GM23338 (cell line): ENCODE data around the gene MTR. TPM values are rescaled to one million over a fixed set of nuclear protein-coding genes. Genes with fewer than 3 reads are reported as not detected.

ENCODE experiments used
- ATAC-seq: fragments of 200-7000 bp; cut with Tn5 transposase; 3 replicates; pipeline ENCODE4 v1.9.1; 2020
- DNase-seq: peaks from one replicate; pipeline ENCODE4 v3.0.0-alpha.2; 2015; ENCODE audit warnings: low spot score
- H2AFZ ChIP-seq: fragments of 200-600 bp; sonication (generic); 2 replicates; pipeline ENCODE4 v1.8.0; 2016; ENCODE audit warnings: antibody characterized with exemption, mild to moderate bottlenecking, moderate library complexity
- H3F3A ChIP-seq: fragments of 200-600 bp; sonication (generic); replicated peaks from 2 replicates; pipeline ENCODE4 v1.8.0; 2017; ENCODE audit warnings: antibody characterized with exemption, mixed run types, low read depth
- H3K27ac ChIP-seq: fragments of 200-600 bp; sonication (generic); 2 replicates; pipeline ENCODE4 v1.6.1; 2016; ENCODE audit warnings: low read depth
- H3K27me3 ChIP-seq: fragments of 200-600 bp; sonication (generic); 2 replicates; pipeline ENCODE4 v1.8.0; 2016; ENCODE audit warnings: mild to moderate bottlenecking, mixed run types, moderate library complexity; ENCODE audit not compliant: insufficient read depth
- H3K36me3 ChIP-seq: fragments of 200-600 bp; sonication (generic); 2 replicates; pipeline ENCODE4 v1.8.0; 2016; ENCODE audit warnings: mild to moderate bottlenecking; ENCODE audit not compliant: insufficient read depth
- H3K4me1 ChIP-seq: fragments of 200-600 bp; sonication (generic); 2 replicates; pipeline ENCODE4 v1.8.0; 2016; ENCODE audit warnings: mild to moderate bottlenecking, moderate library complexity; ENCODE audit not compliant: insufficient read depth
- H3K4me2 ChIP-seq: fragments of 200-600 bp; sonication (generic); 2 replicates; pipeline ENCODE4 v1.7.1; 2017; ENCODE audit warnings: mixed run types
- H3K4me3 ChIP-seq: fragments of 200-600 bp; sonication (generic); 2 replicates; pipeline ENCODE4 v1.6.1; 2016; ENCODE audit warnings: mixed run types
- H3K79me2 ChIP-seq: fragments of 200-600 bp; sonication (generic); replicated peaks from 2 replicates; pipeline ENCODE4 v1.8.0; 2017; ENCODE audit warnings: mild to moderate bottlenecking; ENCODE audit not compliant: insufficient read depth
- H3K9me2 ChIP-seq: fragments of 200-600 bp; sonication (generic); 2 replicates; pipeline ENCODE4 v1.8.0; 2017; ENCODE audit not compliant: insufficient read depth
- H4K20me1 ChIP-seq: fragments of 200-600 bp; sonication (generic); replicated peaks from 2 replicates; pipeline ENCODE4 v1.8.0; 2017; ENCODE audit warnings: mild to moderate bottlenecking; ENCODE audit not compliant: insufficient read depth
- H3K27ac Mint-ChIP-seq: 2 replicates; pipeline ENCODE4 v1.8.0; 2020; ENCODE audit warnings: inconsistent platforms, mild to moderate bottlenecking, moderate library complexity, mixed read lengths
- H3K27me3 Mint-ChIP-seq: 3 replicates; pipeline ENCODE4 v1.8.0; 2022; ENCODE audit warnings: low read depth, mild to moderate bottlenecking, moderate library complexity, mixed read lengths, inconsistent platforms; ENCODE audit not compliant: insufficient read depth, poor library complexity
- H3K36me3 Mint-ChIP-seq: 3 replicates; pipeline ENCODE4 v1.8.0; 2021; ENCODE audit warnings: low read depth, mild to moderate bottlenecking, inconsistent platforms, moderate library complexity, mixed read lengths
- H3K4me1 Mint-ChIP-seq: 3 replicates; pipeline ENCODE4 v1.8.0; 2020; ENCODE audit warnings: mild to moderate bottlenecking, inconsistent platforms, mixed read lengths
- H3K4me3 Mint-ChIP-seq: 3 replicates; pipeline ENCODE4 v1.8.0; 2021; ENCODE audit warnings: moderate library complexity, mild to moderate bottlenecking, inconsistent platforms, mixed read lengths
- H3K9me3 Mint-ChIP-seq: 3 replicates; pipeline ENCODE4 v1.8.0; 2020; ENCODE audit warnings: moderate library complexity, mild to moderate bottlenecking, inconsistent platforms, mixed read lengths
- CREB1 ChIP-seq: fragments of 250-450 bp; sonication (Bioruptor Pico); IDR thresholded peaks from 2 replicates; pipeline ENCODE4 v1.5.0; 2020; ENCODE audit warnings: low read depth, mild to moderate bottlenecking, moderate library complexity
- JUNB ChIP-seq: IDR thresholded peaks from one replicate; pipeline ENCODE4 v1.6.1; 2016; ENCODE audit warnings: antibody characterized with exemption; ENCODE audit not compliant: unreplicated experiment
- NANOG ChIP-seq: IDR thresholded peaks from 2 replicates; pipeline ENCODE4 v1.6.1; 2016; ENCODE audit warnings: antibody characterized with exemption, borderline replicate concordance
- STAT1 ChIP-seq: IDR thresholded peaks from one replicate; pipeline ENCODE4 v1.6.1; 2016; ENCODE audit warnings: antibody characterized with exemption; ENCODE audit not compliant: unreplicated experiment
- ZNF114 ChIP-seq: fragments of 250-450 bp; sonication (Bioruptor Pico); IDR thresholded peaks from 2 replicates; pipeline ENCODE4 v1.5.0; 2020; ENCODE audit warnings: mild to moderate bottlenecking, moderate library complexity
- polyA plus RNA-seq: library from polyadenylated mRNA; unstranded; fragments of >200 nt; fragmentation: Nextera tagmentation; extraction: Ambion mirVana; gene quantifications from 2 replicates; pipeline ENCODE4 v1.2.1, GENCODE V29; 2016
- total RNA-seq: library from RNA; depleted of rRNA; stranded (reverse); fragments of >200 nt; shearing (Covaris generic); gene quantifications from 2 replicates; pipeline ENCODE4 v1.2.3, GENCODE V29; 2014
- TF ChIP-seq, protein P1 (sequence below), 2 experiments: fragments of 200-600 bp in 1 of 2; sonication (generic) in 1 of 2; conservative IDR thresholded peaks; 2 replicates each; pipeline versions ENCODE4 v1.5.1 to v1.6.1; 2016 to 2017; ENCODE audit warnings: antibody characterized with exemption in 2 of 2, low read depth in 2 of 2, mild to moderate bottlenecking in 2 of 2, moderate library complexity in 1 of 2
- TF ChIP-seq, protein P2 (sequence below): IDR thresholded peaks from one replicate; pipeline ENCODE4 v1.6.1; 2018; ENCODE audit warnings: antibody characterized with exemption; ENCODE audit not compliant: unreplicated experiment

The MTR gene
- total and polyA plus RNA-seq, 2 experiments from 2014 or later: 6.4 to 20.0 TPM

- no peak for TF ChIP-seq STAT1
Observed at GRCh38 chr1:236837897-236838296, 42.8 kb downstream of the MTR start (continued).

DNA sequence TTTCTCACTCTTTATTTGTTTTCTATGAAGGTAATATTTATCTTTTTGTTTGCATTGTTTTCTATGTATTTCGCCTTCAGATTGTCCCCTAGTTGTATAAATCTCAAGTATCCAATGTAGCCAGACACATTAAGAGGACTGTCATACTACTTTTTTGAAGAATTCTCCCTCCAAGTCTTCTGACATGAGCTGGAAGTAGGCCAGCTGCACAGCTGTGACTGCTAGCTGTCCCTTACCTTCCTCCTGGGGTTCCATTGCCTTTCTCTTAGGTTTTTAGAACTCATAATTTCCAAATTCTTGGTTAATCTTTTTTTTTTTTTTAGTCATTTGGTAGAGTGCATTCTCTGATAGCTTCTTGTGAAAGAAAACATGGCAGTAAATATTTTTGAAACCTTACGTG, 46.2 kb downstream of the MTR start:
- Mint-ChIP-seq H3K4me3 (no peak overlapping the region), H3K36me3 (peaks cover 15% of the 10 kb centered on the region; the same call in 2 of the 3 replicates), H3K27ac (no peak overlapping the region), H3K9me3 (no peaks in the 10 kb centered on the region), H3K4me1 (no peaks in the 10 kb centered on the region), H3K27me3 (no peaks in the 10 kb centered on the region)
- Histone ChIP-seq H3K9me2 (no peaks in the 10 kb centered on the region), H3K4me3 (no peak overlapping the region), H3K79me2 (no peaks in the 10 kb centered on the region; the same call in 1 of the 2 replicates), H3F3A (no peaks in the 10 kb centered on the region), H3K4me2 (no peak overlapping the region), H3K27me3 (no peaks in the 10 kb centered on the region), H3K27ac (no peak overlapping the region), H2AFZ (no peak overlapping the region), H4K20me1 (no peaks in the 10 kb centered on the region), H3K4me1 (no peaks in the 10 kb centered on the region), H3K36me3 (peaks cover 13% of the 10 kb centered on the region)
- DNase-seq (no peak), ATAC-seq (no peak)
- TF ChIP-seq, protein P1, sequence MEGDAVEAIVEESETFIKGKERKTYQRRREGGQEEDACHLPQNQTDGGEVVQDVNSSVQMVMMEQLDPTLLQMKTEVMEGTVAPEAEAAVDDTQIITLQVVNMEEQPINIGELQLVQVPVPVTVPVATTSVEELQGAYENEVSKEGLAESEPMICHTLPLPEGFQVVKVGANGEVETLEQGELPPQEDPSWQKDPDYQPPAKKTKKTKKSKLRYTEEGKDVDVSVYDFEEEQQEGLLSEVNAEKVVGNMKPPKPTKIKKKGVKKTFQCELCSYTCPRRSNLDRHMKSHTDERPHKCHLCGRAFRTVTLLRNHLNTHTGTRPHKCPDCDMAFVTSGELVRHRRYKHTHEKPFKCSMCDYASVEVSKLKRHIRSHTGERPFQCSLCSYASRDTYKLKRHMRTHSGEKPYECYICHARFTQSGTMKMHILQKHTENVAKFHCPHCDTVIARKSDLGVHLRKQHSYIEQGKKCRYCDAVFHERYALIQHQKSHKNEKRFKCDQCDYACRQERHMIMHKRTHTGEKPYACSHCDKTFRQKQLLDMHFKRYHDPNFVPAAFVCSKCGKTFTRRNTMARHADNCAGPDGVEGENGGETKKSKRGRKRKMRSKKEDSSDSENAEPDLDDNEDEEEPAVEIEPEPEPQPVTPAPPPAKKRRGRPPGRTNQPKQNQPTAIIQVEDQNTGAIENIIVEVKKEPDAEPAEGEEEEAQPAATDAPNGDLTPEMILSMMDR (conservative IDR thresholded peaks at IDR 0.05; ENCODE audit: low read depth in 2 of 2): no peak
- no peak for TF ChIP-seq NANOG
- TF ChIP-seq CREB1 (CRISPR knock-in tag): no peak
- no peak for TF ChIP-seq JUNB
- TF ChIP-seq, protein P2, sequence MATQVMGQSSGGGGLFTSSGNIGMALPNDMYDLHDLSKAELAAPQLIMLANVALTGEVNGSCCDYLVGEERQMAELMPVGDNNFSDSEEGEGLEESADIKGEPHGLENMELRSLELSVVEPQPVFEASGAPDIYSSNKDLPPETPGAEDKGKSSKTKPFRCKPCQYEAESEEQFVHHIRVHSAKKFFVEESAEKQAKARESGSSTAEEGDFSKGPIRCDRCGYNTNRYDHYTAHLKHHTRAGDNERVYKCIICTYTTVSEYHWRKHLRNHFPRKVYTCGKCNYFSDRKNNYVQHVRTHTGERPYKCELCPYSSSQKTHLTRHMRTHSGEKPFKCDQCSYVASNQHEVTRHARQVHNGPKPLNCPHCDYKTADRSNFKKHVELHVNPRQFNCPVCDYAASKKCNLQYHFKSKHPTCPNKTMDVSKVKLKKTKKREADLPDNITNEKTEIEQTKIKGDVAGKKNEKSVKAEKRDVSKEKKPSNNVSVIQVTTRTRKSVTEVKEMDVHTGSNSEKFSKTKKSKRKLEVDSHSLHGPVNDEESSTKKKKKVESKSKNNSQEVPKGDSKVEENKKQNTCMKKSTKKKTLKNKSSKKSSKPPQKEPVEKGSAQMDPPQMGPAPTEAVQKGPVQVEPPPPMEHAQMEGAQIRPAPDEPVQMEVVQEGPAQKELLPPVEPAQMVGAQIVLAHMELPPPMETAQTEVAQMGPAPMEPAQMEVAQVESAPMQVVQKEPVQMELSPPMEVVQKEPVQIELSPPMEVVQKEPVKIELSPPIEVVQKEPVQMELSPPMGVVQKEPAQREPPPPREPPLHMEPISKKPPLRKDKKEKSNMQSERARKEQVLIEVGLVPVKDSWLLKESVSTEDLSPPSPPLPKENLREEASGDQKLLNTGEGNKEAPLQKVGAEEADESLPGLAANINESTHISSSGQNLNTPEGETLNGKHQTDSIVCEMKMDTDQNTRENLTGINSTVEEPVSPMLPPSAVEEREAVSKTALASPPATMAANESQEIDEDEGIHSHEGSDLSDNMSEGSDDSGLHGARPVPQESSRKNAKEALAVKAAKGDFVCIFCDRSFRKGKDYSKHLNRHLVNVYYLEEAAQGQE: no peak

GRCh38 chr1:236844499-236845271, 49.6 kb downstream of the MTR start:
- no peak for ATAC-seq
- no peak overlapping the region for H3K4me3 Mint-ChIP-seq
- DNase-seq: peak; percentile 8

More at GRCh38 chr1:236844499-236845271, 49.6 kb downstream of the MTR start:
- H3K9me2 ChIP-seq: no peaks in the 10 kb centered on the region
- no peaks in the 10 kb centered on the region; the same call in 2 of the 3 replicates for H3K4me1 Mint-ChIP-seq
- peaks cover 6% of the 10 kb centered on the region; the same call in 2 of the 3 replicates for H3K36me3 Mint-ChIP-seq
- no peak overlapping the region for H3K4me2 ChIP-seq
- no peak overlapping the region for H2AFZ ChIP-seq
- H3K36me3 ChIP-seq: peaks cover under 1% of the 10 kb centered on the region; the same call in 1 of the 2 replicates
- no peaks in the 10 kb centered on the region for H3K27me3 Mint-ChIP-seq
- H3K9me3 Mint-ChIP-seq: no peaks in the 10 kb centered on the region
- no peaks in the 10 kb centered on the region for H3F3A ChIP-seq
- H3K79me2 ChIP-seq: no peaks in the 10 kb centered on the region; the same call in 1 of the 2 replicates
- H3K4me3 ChIP-seq: no peak overlapping the region
- 0 out of 2 replicates have a peak, but pooled peaks cover 4% of the 10 kb centered on the region for H4K20me1 ChIP-seq
- H3K27me3 ChIP-seq: no peaks in the 10 kb centered on the region
- no peaks in the 10 kb centered on the region for H3K4me1 ChIP-seq
- TF ChIP-seq CREB1 (CRISPR knock-in tag) (no peak), STAT1 (no peak), ZNF114 (CRISPR knock-in tag) (no peak)
- TF ChIP-seq, protein P2: no peak
- H3K27ac Mint-ChIP-seq: no peak overlapping the region
- H3K27ac ChIP-seq: no peak overlapping the region
